Hindlimb muscle (tissue), 1 donor: ENCODE results near the gene TMEM169. TPM values are rescaled to one million over a fixed set of nuclear protein-coding genes. Genes with fewer than 3 reads are reported as not detected.
"Not testable (repeated sequence)": the region's sequence is repeated elsewhere in the genome, so short reads cannot be mapped to it uniquely, and the experiment has no call there.

Experiments used
- DNase-seq: peaks from one replicate; pipeline ENCODE4 v3.0.0-alpha.2; 2013
- polyA plus RNA-seq: library from polyadenylated mRNA; unstranded; fragments of 120-200 nt; gene quantifications from one replicate; pipeline ENCODE4 v1.2.1, GENCODE V29; 2013; ENCODE audit not compliant: insufficient read length

Gene TMEM169
- polyA plus RNA-seq, 1 donor: 5.0 TPM

- no peak for DNase-seq
Measured at GRCh38 chr2:216071111-216071851, 10.4 kb upstream of the TMEM169 start.

GRCh38 chr2:216072473-216072872, 9.2 kb upstream of the TMEM169 start:
- DNase-seq: no peak

DNA sequence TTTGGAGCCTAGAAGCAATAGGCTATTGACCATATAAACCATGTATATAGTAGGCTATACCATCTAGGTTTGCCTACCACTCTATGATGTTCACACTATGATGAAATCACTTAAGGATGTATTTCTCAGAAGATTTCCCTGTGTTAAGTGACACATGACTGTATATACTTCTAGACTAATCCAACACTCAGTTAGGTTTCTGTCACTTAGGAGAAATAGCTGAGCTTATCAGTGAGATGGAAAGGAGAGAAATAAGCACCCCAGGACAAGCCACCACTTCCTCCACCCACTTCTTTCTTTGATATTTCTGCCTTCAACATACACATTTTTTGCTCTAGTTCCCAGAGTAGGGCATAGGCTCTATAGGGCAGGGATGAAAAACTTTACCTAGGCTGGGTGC, 7.9 kb upstream of the TMEM169 start:
- no peak for DNase-seq

GRCh38 chr2:216074380-216074779, 7.3 kb upstream of the TMEM169 start:
- no peak for DNase-seq

GRCh38 chr2:216074794-216075193, 6.9 kb upstream of the TMEM169 start:
- no peak for DNase-seq

GRCh38 chr2:216075510-216076485, 5.9 kb upstream of the TMEM169 start:
- no peak for DNase-seq

DNA sequence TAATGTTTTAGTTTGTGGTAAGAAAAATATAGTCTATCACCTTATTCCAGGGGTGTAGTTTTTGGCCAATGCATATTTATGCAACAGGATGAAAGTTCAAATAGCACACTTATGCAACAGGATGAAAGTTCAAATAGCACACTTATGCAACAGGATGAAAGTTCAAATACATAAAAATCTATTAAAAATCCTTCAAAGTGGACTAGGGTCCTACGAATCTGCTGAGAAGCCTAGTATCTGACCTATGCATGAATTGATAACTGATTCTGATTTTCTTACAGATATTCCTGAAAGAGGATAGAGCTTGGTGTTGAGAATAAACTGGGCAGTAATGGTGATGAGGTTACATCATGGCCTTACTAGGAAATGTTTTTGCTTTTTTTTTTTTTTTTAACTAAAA, 2.9 kb upstream of the TMEM169 start:
- no peak for DNase-seq

DNA sequence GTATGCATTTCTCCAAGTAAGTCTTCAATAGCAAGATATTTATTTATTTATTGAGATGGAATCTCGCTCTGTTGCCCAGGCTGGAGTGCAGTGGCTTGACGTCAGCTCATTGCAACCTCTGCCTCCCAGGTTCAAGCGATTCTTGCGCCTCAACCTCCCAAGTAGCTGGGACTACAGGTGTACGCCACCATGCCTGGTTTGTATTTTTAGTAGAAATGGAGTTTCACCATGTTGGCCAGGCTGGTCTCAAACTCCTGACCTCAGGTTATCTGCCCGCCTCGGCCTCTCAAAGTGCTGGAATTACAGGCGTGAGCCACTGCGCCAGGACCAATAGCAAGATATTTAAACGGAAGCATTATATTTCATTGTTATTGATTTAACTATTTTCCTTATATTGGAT, 1.7 kb upstream of the TMEM169 start:
- not testable (repeated sequence) for DNase-seq

GRCh38 chr2:216081012-216081411, 707 bp upstream of the TMEM169 start:
- no peak for DNase-seq

DNA sequence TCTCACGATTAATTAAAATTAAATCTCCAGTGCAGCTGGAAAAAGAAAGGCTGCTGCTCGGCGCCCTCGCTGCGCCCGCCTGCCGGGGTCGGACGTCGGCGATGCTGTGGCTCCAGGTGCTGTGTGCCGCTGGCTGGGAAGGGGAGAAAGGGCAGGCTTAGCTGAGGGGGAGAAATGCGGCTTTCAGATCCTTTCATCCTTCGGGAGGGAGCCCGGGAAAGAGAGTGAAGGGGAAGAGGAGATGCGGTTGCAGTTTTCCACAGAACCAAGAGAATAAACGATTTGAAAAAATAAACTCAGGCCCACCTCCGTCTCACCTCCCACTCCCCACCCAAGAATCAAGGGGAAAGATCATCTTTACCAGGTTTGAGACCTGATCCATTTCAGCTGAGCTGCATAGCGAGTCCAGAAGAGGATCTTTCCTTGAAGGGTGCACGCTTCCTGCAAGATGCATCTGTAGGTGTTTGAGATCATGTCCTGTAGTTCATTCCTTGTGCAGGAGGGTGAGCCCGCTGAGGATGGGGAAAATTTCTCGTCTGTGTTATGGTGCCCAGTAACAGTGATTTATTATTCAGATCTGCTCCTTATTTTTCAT, 495 bp downstream of the TMEM169 start:
- DNase-seq: no peak

- DNase-seq: no peak
Measured at GRCh38 chr2:216082805-216083204, 1.1 kb downstream of the TMEM169 start.

DNA sequence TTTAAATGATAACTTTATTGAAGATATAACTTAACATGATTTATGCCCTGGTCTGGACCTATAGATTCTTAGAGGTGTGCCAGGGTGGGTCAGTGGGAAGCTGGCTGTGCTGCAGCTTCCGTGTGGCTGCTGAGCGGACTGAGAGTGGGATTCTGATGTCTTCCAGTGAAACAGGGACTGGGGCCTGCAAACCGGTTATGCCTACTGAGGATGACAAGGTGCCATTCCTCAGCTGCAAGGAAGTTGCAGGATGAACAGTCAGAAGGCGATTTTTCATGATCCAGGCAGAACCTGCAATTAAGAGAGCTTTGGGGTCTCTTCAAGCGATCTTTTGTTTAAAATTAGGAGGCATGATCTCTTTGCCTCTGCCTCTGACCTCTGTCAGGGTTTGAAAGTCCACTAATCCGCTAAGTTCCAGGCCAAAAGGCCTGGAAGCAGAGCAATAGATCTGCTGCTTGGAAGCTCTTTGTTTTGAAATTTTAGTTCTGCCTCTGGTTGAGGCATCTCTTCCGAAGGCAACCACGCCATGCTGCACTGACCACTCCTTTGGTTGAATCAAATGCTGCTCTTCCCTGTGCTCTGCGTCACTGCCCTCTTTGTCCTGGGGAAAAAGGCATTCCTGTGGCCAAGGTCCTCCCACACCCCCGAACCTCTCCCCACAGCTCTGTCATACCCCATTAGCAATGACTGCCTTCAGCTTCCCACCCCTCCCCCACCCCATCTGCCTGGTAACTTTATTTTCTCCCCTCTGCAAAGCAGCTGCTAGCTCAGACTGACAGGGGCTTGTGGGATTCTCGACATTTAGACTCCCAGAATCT, 2.0 kb downstream of the TMEM169 start:
- no peak for DNase-seq

DNA sequence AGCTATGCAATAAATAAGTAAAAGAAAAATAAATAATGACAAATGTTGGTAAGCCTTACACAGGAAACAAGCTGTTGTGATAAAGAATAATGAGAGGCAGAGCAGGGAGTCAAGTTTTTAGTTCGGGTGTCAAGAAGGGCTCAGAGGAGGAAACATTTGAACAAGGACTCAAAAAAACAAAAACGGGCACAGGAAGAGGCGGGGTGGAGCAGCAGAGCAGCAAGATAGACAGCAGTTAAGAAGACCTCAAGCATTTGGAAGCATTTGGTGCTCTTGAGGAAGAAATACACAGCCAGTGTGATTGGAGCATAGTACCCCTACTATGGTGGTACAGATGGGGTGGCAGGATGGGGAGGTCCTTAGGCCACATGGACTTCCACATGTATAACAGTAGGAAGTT, 2.8 kb downstream of the TMEM169 start:
- DNase-seq: no peak

GRCh38 chr2:216086207-216086893, 4.6 kb downstream of the TMEM169 start:
- no peak for DNase-seq

DNA sequence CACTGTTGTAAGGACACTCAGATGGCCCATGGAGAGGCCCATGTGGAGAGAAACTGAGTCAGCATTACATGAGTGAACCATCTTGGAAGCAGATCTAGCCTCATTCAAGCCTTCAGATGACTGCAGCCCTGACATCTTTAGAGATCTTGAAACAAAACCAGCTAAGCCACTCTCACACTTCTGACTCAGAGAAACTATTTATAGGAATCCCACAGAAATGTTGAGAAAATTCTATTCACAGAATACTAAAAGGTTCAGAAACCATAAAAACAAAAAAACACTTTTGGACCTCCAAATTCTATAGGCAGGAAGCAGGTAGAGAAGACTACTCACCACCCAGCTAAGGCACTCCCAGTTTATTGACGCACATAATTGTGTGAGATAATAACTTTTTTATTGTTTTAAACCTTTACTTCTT, 8.7 kb downstream of the TMEM169 start:
- no peak for DNase-seq

- DNase-seq: no peak
Measured at GRCh38 chr2:216092646-216093045, 10.9 kb downstream of the TMEM169 start.

- DNase-seq: no peak
Measured at GRCh38 chr2:216094701-216095100, 13.0 kb downstream of the TMEM169 start.

- no peak for DNase-seq
Measured at GRCh38 chr2:216098421-216099334, 17.0 kb downstream of the TMEM169 start.

- DNase-seq: no peak
Measured at GRCh38 chr2:216101109-216101508, 19.4 kb downstream of the TMEM169 start.

DNA sequence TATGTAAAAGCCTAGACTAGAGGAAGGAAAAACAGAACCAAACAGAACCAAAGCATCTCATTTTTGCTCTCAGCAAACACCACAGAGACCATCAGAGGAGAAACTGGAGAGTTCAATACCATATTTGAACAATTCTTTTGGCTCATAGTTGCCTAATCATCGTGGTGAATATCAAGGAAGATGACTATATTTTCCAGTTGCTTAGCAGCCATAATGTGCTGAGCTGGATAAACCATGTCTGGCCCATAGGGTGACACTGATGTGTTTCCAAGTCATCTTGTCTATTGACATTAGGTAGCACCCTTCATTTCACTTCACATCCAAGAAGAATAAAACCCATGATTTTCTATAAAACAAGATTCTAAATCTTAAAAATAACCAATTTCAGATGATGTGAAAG, 21.5 kb downstream of the TMEM169 start:
- no peak for DNase-seq

GRCh38 chr2:216104691-216105090, 23.0 kb downstream of the TMEM169 start:
- no peak for DNase-seq
